Heart right ventricle (tissue), 16 donors: ENCODE results near the gene PPM1H. TPM values are rescaled to one million over a fixed set of nuclear protein-coding genes. Genes with fewer than 3 reads are reported as not detected.

Source experiments
- ATAC-seq, 8 donors: fragments of 200-7000 bp; cut with Tn5 transposase; one replicate each; pipeline ENCODE4 v1.9.1; 2020; ENCODE audit warnings: mild to moderate bottlenecking in 8 of 8, moderate library complexity in 8 of 8, moderate number of reproducible peaks in 1 of 8
- DNase-seq, 2 donors: peaks; one replicate each; pipeline ENCODE4 v3.0.0-alpha.2; 2020
- H3K27ac ChIP-seq, 10 donors: fragments of 200-600 bp; sonication (generic) in 2 of 10; one replicate each; pipeline versions ENCODE4 v1.5.0 to v1.8.0; 2020 to 2022; ENCODE audit warnings: mild to moderate bottlenecking in 3 of 10
- H3K27me3 ChIP-seq, 7 donors: fragments of 200-600 bp; one replicate each; pipeline ENCODE4 v1.8.0; 2021 to 2022; ENCODE audit warnings: mild to moderate bottlenecking in 2 of 7
- H3K36me3 ChIP-seq, 9 donors: fragments of 200-600 bp; sonication (generic) in 1 of 9; one replicate each; pipeline versions ENCODE4 v1.5.0 to v1.8.0; 2020 to 2022; ENCODE audit warnings: mild to moderate bottlenecking in 2 of 9
- H3K4me1 ChIP-seq, 9 donors: fragments of 200-600 bp; sonication (generic) in 1 of 9; one replicate each; pipeline versions ENCODE4 v1.5.0 to v1.8.0; 2020 to 2022; ENCODE audit warnings: mild to moderate bottlenecking in 4 of 9
- H3K4me3 ChIP-seq, 10 donors: fragments of 200-600 bp; sonication (generic) in 2 of 10; one replicate each; pipeline versions ENCODE4 v1.5.0 to v1.8.0; 2020 to 2022; ENCODE audit warnings: mild to moderate bottlenecking in 7 of 10, moderate library complexity in 2 of 10
- H3K9me3 ChIP-seq, 11 donors: fragments of 200-600 bp in 10 of 11; sonication (generic) in 2 of 11; one replicate each; pipeline versions ENCODE4 v1.5.0 to v1.8.0; 2013 to 2022; ENCODE audit warnings: mild to moderate bottlenecking in 2 of 11, control low read depth in 1 of 11, moderate library complexity in 1 of 11
- WGBS, 2 donors: extraction: QIAGEN DNeasy Blood & Tissue Kit; methylation state at CpG; one replicate each; pipeline ENCODE4 v1.1.7; 2013; ENCODE audit warnings: inconsistent platforms in 1 of 2; 5-methylcytosine and 5-hydroxymethylcytosine counted together
- intact Hi-C, 10 donors: fragments of 100-400 bp; cut with DNase I; formaldehyde crosslinking; loops; one replicate each; pipeline versions ENCODE4 v1.11.1 to v1.14.2; 2022
- polyA plus RNA-seq, 2 donors: library from polyadenylated mRNA; stranded (reverse); fragments of 200-250 nt; gene quantifications; one replicate each; pipeline ENCODE4 v1.2.3, GENCODE V29; 2013
- total RNA-seq, 10 donors: library from RNA; stranded (reverse); fragmentation: NEBNext Ultra II Directional in 3 of 10; extraction: Animal tissue kit (Norgen Biotek cat#: 25700) in 3 of 10; gene quantifications; one replicate each; pipeline versions ENCODE4 v1.2.1 to v1.2.4, GENCODE V29; 2021 to 2023
- TF ChIP-seq, protein P1 (sequence below), 9 donors: fragments of 200-600 bp; sonication (generic) in 2 of 9; IDR thresholded peaks; one replicate each; pipeline versions ENCODE4 v1.5.0 to v1.8.0; 2021 to 2022; ENCODE audit warnings: antibody characterized with exemption in 9 of 9, mild to moderate bottlenecking in 5 of 9, moderate library complexity in 1 of 9
- donor health status: Arrhythmogenic right ventricular cardiomyopathy.
- donor health status: ischemic (EF 13 %, LVEDD 7.1; RV severe dilation, severe dysfunction).
- donor health status: healthy with polysubstance abuse.
- donor health status: DM: no; HTN: yes; CAD: no.
- donor health status: DM: no; HTN: no; CAD: no.
- donor health status: ischemic (EF 25% LVEDD 6.9; RV normal size, moderate dysfunction).
- donor health status: ischemic (EF 25% LVEDD 5.7; RV mildly dilated, moderate dysfunction).
- donor health status: healthy.
- donor health status: DM: yes; HTN: yes; CAD: no.
- donor health status: Ischemic cardiomyopathy.
- donor health status: ischemic (EF 35%, LVEDD 5.7; RV mildly dilated, moderate dysfunction).
- donor health status: nonischemic (EF 11% LVEDD 7.7; RV severe dilation, severe dysfunction).
- donor health status: DM: yes; HTN: yes; CAD: no.
- donor health status: PGD.
- donor health status: ischemic (EF 29% LVEDD 5.4; RV normal size, mild dysfunction).
- donor health status: nonischemic (EF 23%, LVEDD 6.1; RV moderate dilation, normal function).

PPM1H gene
- total and polyA plus RNA-seq, 12 donors, result 0.62 to 7.1 (median 5.3) TPM

DNA sequence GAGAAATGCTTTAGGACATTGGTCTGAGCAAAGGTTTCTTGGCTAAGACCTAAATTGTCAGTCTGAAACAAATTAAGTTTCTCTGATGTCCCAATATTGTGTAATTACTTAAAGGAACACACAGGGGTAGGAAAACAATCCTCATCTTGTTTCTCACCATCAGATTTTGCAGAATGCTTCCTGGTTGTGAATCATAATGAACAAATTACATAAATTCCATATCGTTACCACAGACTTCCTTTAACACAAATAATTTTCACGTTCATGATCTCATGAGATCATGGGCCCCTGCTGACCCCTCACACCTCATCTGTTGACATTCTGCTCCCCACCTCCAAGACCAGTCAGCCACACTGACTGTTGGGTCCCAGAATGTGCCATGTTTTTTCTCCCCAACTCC lies 274.2 kb downstream of the PPM1H start:
- Histone ChIP-seq H3K4me3 (no peak overlapping the region), H3K36me3 (peaks cover 0 to 11% (median 0%) of the 10 kb centered on the region in 9 donors), H3K9me3 (peaks cover 0 to 7% (median 0%) of the 10 kb centered on the region in 11 donors), H3K27me3 (no peaks in the 10 kb centered on the region), H3K4me1 (peaks cover 0 to 8% (median 0%) of the 10 kb centered on the region in 9 donors), H3K27ac (no peak overlapping the region)
- WGBS, 2 donors, result 79 to 86% methylated on average over 2 of the region's 2 CpGs
- intact Hi-C loops, result no loop called here
- DNase-seq (no peak), ATAC-seq (no peak)
- TF ChIP-seq, protein P1, sequence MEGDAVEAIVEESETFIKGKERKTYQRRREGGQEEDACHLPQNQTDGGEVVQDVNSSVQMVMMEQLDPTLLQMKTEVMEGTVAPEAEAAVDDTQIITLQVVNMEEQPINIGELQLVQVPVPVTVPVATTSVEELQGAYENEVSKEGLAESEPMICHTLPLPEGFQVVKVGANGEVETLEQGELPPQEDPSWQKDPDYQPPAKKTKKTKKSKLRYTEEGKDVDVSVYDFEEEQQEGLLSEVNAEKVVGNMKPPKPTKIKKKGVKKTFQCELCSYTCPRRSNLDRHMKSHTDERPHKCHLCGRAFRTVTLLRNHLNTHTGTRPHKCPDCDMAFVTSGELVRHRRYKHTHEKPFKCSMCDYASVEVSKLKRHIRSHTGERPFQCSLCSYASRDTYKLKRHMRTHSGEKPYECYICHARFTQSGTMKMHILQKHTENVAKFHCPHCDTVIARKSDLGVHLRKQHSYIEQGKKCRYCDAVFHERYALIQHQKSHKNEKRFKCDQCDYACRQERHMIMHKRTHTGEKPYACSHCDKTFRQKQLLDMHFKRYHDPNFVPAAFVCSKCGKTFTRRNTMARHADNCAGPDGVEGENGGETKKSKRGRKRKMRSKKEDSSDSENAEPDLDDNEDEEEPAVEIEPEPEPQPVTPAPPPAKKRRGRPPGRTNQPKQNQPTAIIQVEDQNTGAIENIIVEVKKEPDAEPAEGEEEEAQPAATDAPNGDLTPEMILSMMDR (IDR thresholded peaks at IDR 0.05), result no peak

DNA sequence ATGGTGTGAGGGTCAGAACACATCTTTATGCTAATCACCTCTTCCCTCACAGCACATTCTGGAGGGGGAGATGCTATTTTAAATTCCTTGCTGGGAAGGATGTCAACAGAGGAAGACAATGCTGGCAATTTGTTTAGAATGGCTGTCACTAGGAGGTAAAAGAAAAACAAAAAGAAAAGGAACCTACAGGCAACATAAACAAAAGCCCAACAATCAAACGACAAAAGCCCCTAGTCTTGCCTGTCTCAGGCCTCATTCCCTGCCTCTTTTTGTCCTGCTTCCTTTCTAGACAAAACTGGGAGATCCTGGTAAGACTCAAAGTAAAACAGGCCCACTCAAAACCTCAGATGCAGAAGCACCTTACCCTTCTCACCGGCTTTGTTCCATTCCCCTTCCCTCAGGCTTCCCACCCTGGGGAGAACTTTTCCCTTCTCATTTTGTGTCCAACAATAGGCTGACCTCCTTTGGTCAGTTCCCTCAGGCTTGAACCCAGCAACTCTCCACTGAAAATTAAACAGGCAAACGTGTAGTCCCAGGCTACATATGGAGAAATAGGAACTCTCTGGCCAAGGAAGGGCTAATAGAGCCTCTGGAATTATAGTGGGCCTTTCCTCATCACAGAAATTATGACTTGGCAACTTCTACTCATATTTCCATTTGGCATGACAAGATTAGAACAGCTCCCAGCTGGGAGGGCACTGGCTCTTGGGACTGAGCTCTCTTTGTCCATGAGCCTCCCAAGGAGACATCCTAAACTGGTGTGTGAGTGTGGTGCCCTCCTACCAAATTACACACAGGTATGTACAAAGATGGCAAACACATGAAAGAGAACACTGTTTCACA lies 275.3 kb downstream of the PPM1H start:
- ATAC-seq (no peak), DNase-seq (no peak)
- Histone ChIP-seq H3K4me1 (peaks cover 0 to 8% (median 0%) of the 10 kb centered on the region in 9 donors), H3K36me3 (peaks cover 0 to 8% (median 0%) of the 10 kb centered on the region in 9 donors), H3K9me3 (peaks cover 0 to 7% (median 0%) of the 10 kb centered on the region in 11 donors), H3K27me3 (no peaks in the 10 kb centered on the region), H3K4me3 (no peak overlapping the region), H3K27ac (no peak overlapping the region)
- TF ChIP-seq, protein P1 (IDR thresholded peaks at IDR 0.05), result no peak
- 55 to 61% methylated on average over 3 of the region's 3 CpGs for WGBS, 2 donors
- intact Hi-C loops, result no loop called here

DNA sequence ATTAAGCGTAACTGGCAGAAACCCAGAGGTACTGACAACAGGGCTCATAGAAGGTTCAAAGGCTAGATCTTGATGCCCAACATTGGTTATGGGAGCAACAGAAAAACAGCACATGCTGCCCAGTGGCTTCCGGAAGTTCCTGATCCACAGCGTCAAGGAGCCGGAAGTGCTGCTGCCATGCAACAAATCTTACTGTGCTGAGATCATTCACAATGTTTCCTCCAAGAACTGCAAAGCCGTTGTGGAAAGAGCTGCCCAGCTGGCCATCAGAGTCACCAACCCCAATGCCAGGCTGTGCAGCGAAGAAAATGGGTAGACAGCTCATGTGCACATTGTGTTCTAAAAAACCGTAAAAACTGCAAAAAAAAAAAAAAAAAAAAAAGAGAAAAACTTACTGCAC lies 276.0 kb downstream of the PPM1H start:
- ATAC-seq, result no peak
- TF ChIP-seq, protein P1 (IDR thresholded peaks at IDR 0.05), result no peak
- WGBS, 2 donors, result 85 to 86% methylated on average over 7 of the region's 7 CpGs

DNA sequence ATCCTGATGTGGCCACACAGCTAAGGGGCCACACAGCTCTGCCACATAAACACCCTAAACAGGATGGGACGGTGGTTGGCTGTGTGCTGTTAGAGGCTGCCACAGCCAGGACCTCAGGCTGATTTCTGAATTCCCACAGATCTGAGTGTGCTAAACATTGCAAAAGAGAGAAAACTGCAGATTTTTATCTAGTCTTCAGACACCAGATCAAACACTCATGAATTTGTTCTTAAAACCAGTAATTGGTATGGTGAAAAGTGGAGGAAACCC lies 277.7 kb downstream of the PPM1H start:
- no peaks in the 10 kb centered on the region for H3K27me3 ChIP-seq
- intact Hi-C loops, result no loop called here
- H3K4me3 ChIP-seq, result no peak overlapping the region
- H3K36me3 ChIP-seq, result no peaks in the 10 kb centered on the region
- peaks cover 0 to 7% (median 0%) of the 10 kb centered on the region in 11 donors for H3K9me3 ChIP-seq
- ATAC-seq (no peak), DNase-seq (no peak)
- no peak overlapping the region for H3K27ac ChIP-seq
- TF ChIP-seq, protein P1 (IDR thresholded peaks at IDR 0.05), result no peak
- 87 to 88% methylated on average over 1 of the region's 1 CpG for WGBS, 2 donors
- H3K4me1 ChIP-seq, result peaks cover 0 to 14% (median 0%) of the 10 kb centered on the region in 9 donors

More for the DNA sequence above, 276.0 kb downstream of the PPM1H start:
- no peak for DNase-seq
- peaks cover 0 to 7% (median 0%) of the 10 kb centered on the region in 11 donors for H3K9me3 ChIP-seq
- H3K27me3 ChIP-seq, result no peaks in the 10 kb centered on the region
- H3K27ac ChIP-seq, result no peak overlapping the region
- peaks cover 0 to 8% (median 0%) of the 10 kb centered on the region in 9 donors for H3K4me1 ChIP-seq
- H3K36me3 ChIP-seq, result peaks cover 0 to 3% (median 0%) of the 10 kb centered on the region in 9 donors
- H3K4me3 ChIP-seq, result no peak overlapping the region
- intact Hi-C loops, result no loop called here
